H9 (cell line): Measurements from ENCODE around the gene MRC1. TPM values are rescaled to one million over a fixed set of nuclear protein-coding genes. Genes with fewer than 3 reads are reported as not detected.

Experiments
- DNase-seq: peaks from one replicate; pipeline ENCODE4 v3.0.0-alpha.2; 2017
- H2AFZ ChIP-seq: one replicate; pipeline ENCODE4 v1.6.1; 2013; ENCODE audit warnings: mild to moderate bottlenecking, low read length, control low read depth, moderate library complexity
- H2AK5ac ChIP-seq: 2 replicates; pipeline ENCODE4 v1.6.1; 2013; ENCODE audit warnings: low read length, control low read depth, mixed read lengths; ENCODE audit not compliant: insufficient read length
- H2BK120ac ChIP-seq: one replicate; pipeline ENCODE4 v1.6.1; 2013; ENCODE audit warnings: low read depth, mild to moderate bottlenecking, low read length, control low read depth, inconsistent platforms; ENCODE audit not compliant: poor library complexity, severe bottlenecking
- H2BK12ac ChIP-seq: 2 replicates; pipeline ENCODE4 v1.6.1; 2013; ENCODE audit warnings: low read length, control low read depth, mixed read lengths, low read depth; ENCODE audit not compliant: insufficient read length
- H2BK15ac ChIP-seq: 2 replicates; pipeline ENCODE4 v1.6.1; 2013; ENCODE audit warnings: low read depth, low read length, control low read depth
- H2BK20ac ChIP-seq: one replicate; pipeline ENCODE4 v1.6.1; 2013; ENCODE audit warnings: low read depth, mild to moderate bottlenecking, low read length, control low read depth, inconsistent platforms; ENCODE audit not compliant: poor library complexity, severe bottlenecking
- H2BK5ac ChIP-seq: 2 replicates; pipeline ENCODE4 v1.6.1; 2013; ENCODE audit warnings: low read length, control low read depth, mixed read lengths; ENCODE audit not compliant: insufficient read length
- H3K14ac ChIP-seq: 2 replicates; pipeline ENCODE4 v1.6.1; 2013; ENCODE audit warnings: low read length, control low read depth; ENCODE audit not compliant: insufficient read depth
- H3K18ac ChIP-seq: 2 replicates; pipeline ENCODE4 v1.6.1; 2013; ENCODE audit warnings: low read depth, mild to moderate bottlenecking, mixed read lengths, low read length, control low read depth; ENCODE audit not compliant: insufficient read length
- H3K23ac ChIP-seq: 2 replicates; pipeline ENCODE4 v1.6.1; 2013; ENCODE audit warnings: low read length, control low read depth, mixed read lengths, low read depth; ENCODE audit not compliant: insufficient read length
- H3K23me2 ChIP-seq: 2 replicates; pipeline ENCODE4 v1.6.1; 2013; ENCODE audit warnings: low read depth, mild to moderate bottlenecking, mixed read lengths, low read length, control low read depth; ENCODE audit not compliant: insufficient read length, poor library complexity, severe bottlenecking
- H3K27ac ChIP-seq: 2 replicates; pipeline ENCODE4 v1.5.1; 2013; ENCODE audit warnings: low read length, control low read depth, mixed read lengths, low read depth; ENCODE audit not compliant: insufficient read length
- H3K27me3 ChIP-seq: 2 replicates; pipeline ENCODE4 v1.6.1; 2013; ENCODE audit warnings: low read length, control low read depth, inconsistent platforms; ENCODE audit not compliant: insufficient read depth
- H3K4ac ChIP-seq: 2 replicates; pipeline ENCODE4 v1.6.1; 2013; ENCODE audit warnings: low read depth, mild to moderate bottlenecking, control low read depth, inconsistent platforms, low read length, moderate library complexity
- H3K4me1 ChIP-seq: 2 replicates; pipeline ENCODE4 v1.6.1; 2013; ENCODE audit warnings: low read length, control low read depth, inconsistent platforms; ENCODE audit not compliant: insufficient read depth
- H3K4me2 ChIP-seq: 2 replicates; pipeline ENCODE4 v1.6.1; 2013; ENCODE audit warnings: low read length, control low read depth, mixed read lengths; ENCODE audit not compliant: insufficient read length, insufficient read depth
- H3K56ac ChIP-seq: 2 replicates; pipeline ENCODE4 v1.6.1; 2013; ENCODE audit warnings: low read depth, mild to moderate bottlenecking, mixed read lengths, low read length, control low read depth; ENCODE audit not compliant: insufficient read length
- H3K79me1 ChIP-seq: 2 replicates; pipeline ENCODE4 v1.6.1; 2013; ENCODE audit warnings: low read depth, mild to moderate bottlenecking, moderate library complexity, low read length, control low read depth, inconsistent platforms; ENCODE audit not compliant: insufficient read depth, poor library complexity, severe bottlenecking
- H3K79me2 ChIP-seq: 2 replicates; pipeline ENCODE4 v1.6.1; 2013; ENCODE audit warnings: low read length, control low read depth, inconsistent platforms; ENCODE audit not compliant: insufficient read depth
- H3K9ac ChIP-seq: 2 replicates; pipeline ENCODE4 v1.6.1; 2013; ENCODE audit warnings: low read length, control low read depth, mixed read lengths; ENCODE audit not compliant: insufficient read length; ENCODE audit errors: extremely low read depth
- H3K9me3 ChIP-seq: one replicate; pipeline ENCODE4 v1.6.1; 2013; ENCODE audit warnings: low read depth, low read length, inconsistent platforms; ENCODE audit not compliant: control insufficient read depth
- H3T11ph ChIP-seq: one replicate; pipeline ENCODE4 v1.6.1; 2013; ENCODE audit warnings: mild to moderate bottlenecking, low read length, control low read depth, inconsistent platforms
- H4K20me1 ChIP-seq: one replicate; pipeline ENCODE4 v1.6.1; 2013; ENCODE audit not compliant: control insufficient read depth, insufficient read length, insufficient read depth
- H4K5ac ChIP-seq: 2 replicates; pipeline ENCODE4 v1.6.1; 2013; ENCODE audit warnings: low read depth, mild to moderate bottlenecking, mixed read lengths, low read length, control low read depth; ENCODE audit not compliant: insufficient read length
- H4K8ac ChIP-seq: replicated peaks from 2 replicates; pipeline ENCODE4 v1.6.1; 2013; ENCODE audit warnings: low read length, control low read depth, mixed read lengths, low read depth; ENCODE audit not compliant: insufficient read length
- H4K91ac ChIP-seq: 2 replicates; pipeline ENCODE4 v1.6.1; 2013; ENCODE audit warnings: low read depth, mild to moderate bottlenecking, moderate library complexity, mixed read lengths, low read length, control low read depth; ENCODE audit not compliant: insufficient read length
- H3K27ac Mint-ChIP-seq, 3 experiments: 2 replicates in 2 of 3; 3 replicates in 1 of 3; pipeline ENCODE4 v1.8.0; 2020 to 2021; ENCODE audit warnings: mixed read lengths in 3 of 3, mild to moderate bottlenecking in 1 of 3, moderate library complexity in 1 of 3
- H3K27me3 Mint-ChIP-seq: 2 replicates; pipeline ENCODE4 v1.8.0; 2021; ENCODE audit warnings: low read depth, mild to moderate bottlenecking, moderate library complexity, mixed read lengths
- H3K36me3 Mint-ChIP-seq, 3 experiments: 2 replicates in 2 of 3; 3 replicates in 1 of 3; pipeline ENCODE4 v1.8.0; 2020 to 2021; ENCODE audit warnings: low read depth in 3 of 3, mixed read lengths in 3 of 3; ENCODE audit not compliant: insufficient read depth in 1 of 3
- H3K4me1 Mint-ChIP-seq, 2 experiments: 2 replicates each; pipeline ENCODE4 v1.8.0; 2020; ENCODE audit warnings: mixed read lengths in 2 of 2
- H3K4me3 Mint-ChIP-seq, 2 experiments: 2 replicates in 1 of 2; 3 replicates in 1 of 2; pipeline ENCODE4 v1.8.0; 2020 to 2021; ENCODE audit warnings: mild to moderate bottlenecking in 2 of 2, mixed read lengths in 2 of 2, moderate library complexity in 1 of 2
- H3K9me3 Mint-ChIP-seq, 2 experiments: 2 replicates in 1 of 2; 3 replicates in 1 of 2; pipeline ENCODE4 v1.8.0; 2020; ENCODE audit warnings: mild to moderate bottlenecking in 2 of 2, mixed read lengths in 2 of 2, moderate library complexity in 1 of 2
- CTCF ChIP-seq: fragments of 200-600 bp; sonication (generic); conservative IDR thresholded peaks from 3 replicates; pipeline ENCODE4 v1.8.0; 2021; ENCODE audit warnings: antibody characterized with exemption, mild to moderate bottlenecking
- WGBS: extraction: QIAGEN DNeasy Blood & Tissue Kit; methylation state at CpG from one replicate; pipeline ENCODE4 v1.1.7; 2013; ENCODE audit warnings: missing lambda C conversion rate, low lambda C conversion rate, mixed read lengths; ENCODE audit not compliant: insufficient read length; ENCODE audit errors: extremely low coverage; 5-methylcytosine and 5-hydroxymethylcytosine counted together
- total RNA-seq: library from RNA; stranded (reverse); gene quantifications from 2 replicates; pipeline ENCODE4 v1.2.1, GENCODE V29; 2021

MRC1 gene
- total RNA-seq, 1 experiment from 2014 or later, result not detected

GRCh38 chr10:17912754-17913153 is 103.6 kb downstream of the MRC1 start:
- peaks cover 0 to 6% (median 0%) of the 10 kb centered on the region in 3 experiments; a peak in 3 of 7 replicates for H3K36me3 Mint-ChIP-seq
- no peak overlapping the region for H3K27ac Mint-ChIP-seq

More at GRCh38 chr10:17912754-17913153, 103.6 kb downstream of the MRC1 start:
- H3K4me1 ChIP-seq, result no peaks in the 10 kb centered on the region
- H3K4ac ChIP-seq, result no peak overlapping the region
- H3K27me3 ChIP-seq, result no peaks in the 10 kb centered on the region
- H3K9me3 ChIP-seq, result no peaks in the 10 kb centered on the region
- no peak overlapping the region for H2AFZ ChIP-seq
- no peak overlapping the region for H2BK12ac ChIP-seq
- Mint-ChIP-seq H3K27me3 (no peaks in the 10 kb centered on the region), H3K4me3 (no peak overlapping the region), H3K9me3 (peaks cover 4 to 8% of the 10 kb centered on the region in 2 experiments; a peak in 4 of 5 replicates), H3K4me1 (peaks cover 0 to 2% of the 10 kb centered on the region in 2 experiments; a peak in 1 of 4 replicates)
- no peaks in the 10 kb centered on the region for H3K79me2 ChIP-seq
- H3K14ac ChIP-seq, result no peak overlapping the region
- DNase-seq, result no peak
- no peak overlapping the region for H4K5ac ChIP-seq
- H3K18ac ChIP-seq, result no peak overlapping the region
- H3K56ac ChIP-seq, result no peak overlapping the region
- H4K20me1 ChIP-seq, result no peaks in the 10 kb centered on the region
- H2BK15ac ChIP-seq, result no peak overlapping the region
- H2BK20ac ChIP-seq, result no peak overlapping the region
- no peak overlapping the region for H4K91ac ChIP-seq
- H2AK5ac ChIP-seq, result no peak overlapping the region
- H3K79me1 ChIP-seq, result no peaks in the 10 kb centered on the region
- H3K4me2 ChIP-seq, result no peak overlapping the region
- no peak overlapping the region for H2BK5ac ChIP-seq
- H4K8ac ChIP-seq, result no peak overlapping the region
- no peak overlapping the region for H3K9ac ChIP-seq
- H3K23ac ChIP-seq, result no peak overlapping the region
- no peak for TF ChIP-seq CTCF
- H3K23me2 ChIP-seq, result no peaks in the 10 kb centered on the region
- no peak overlapping the region for H2BK120ac ChIP-seq
- no peak overlapping the region for H3K27ac ChIP-seq
- no CpG with 5 or more reads among the region's 4 CpGs for WGBS
- no peak overlapping the region for H3T11ph ChIP-seq
